K562 (cell line): Measurements from ENCODE around the gene C1QTNF8. TPM values are rescaled to one million over a fixed set of nuclear protein-coding genes. Genes with fewer than 3 reads are reported as not detected.

Source experiments
- ARID3B ChIP-seq: fragments of 250-450 bp; sonication (Bioruptor Pico); IDR thresholded peaks from 2 replicates; pipeline ENCODE4 v1.4.0; 2020; ENCODE audit warnings: borderline replicate concordance
- ATF7 ChIP-seq: fragments of 450-650 bp; IDR thresholded peaks from 2 replicates; pipeline ENCODE4 v1.7.1; 2014; ENCODE audit warnings: mild to moderate bottlenecking, moderate library complexity
- CBFB ChIP-seq: sonication (generic); formaldehyde crosslinking; IDR thresholded peaks from 2 replicates; pipeline ENCODE4 v1.4.0; 2020; ENCODE audit warnings: mild to moderate bottlenecking, missing genetic modification reagents
- CBX3 ChIP-seq, 2 experiments: IDR thresholded peaks; 1 replicate in 1 of 2; 2 replicates in 1 of 2; pipeline ENCODE4 v1.6.1; 2012; ENCODE audit warnings: inconsistent platforms in 2 of 2, low read length in 2 of 2, borderline replicate concordance in 1 of 2, control low read depth in 1 of 2
- FOXK2 ChIP-seq, 2 experiments: fragments of 450-650 bp; IDR thresholded peaks in 1 of 2; conservative IDR thresholded peaks in 1 of 2; 2 replicates each; pipeline ENCODE4 v1.6.1; 2016; ENCODE audit warnings: low read depth in 2 of 2, mild to moderate bottlenecking in 1 of 2
- HOXB6 ChIP-seq: fragments of 250-450 bp; sonication (Bioruptor Pico); IDR thresholded peaks from 2 replicates; pipeline ENCODE4 v1.5.1; 2022; ENCODE audit warnings: mild to moderate bottlenecking, borderline replicate concordance
- MCM2 ChIP-seq: fragments of 450-650 bp; IDR thresholded peaks from 2 replicates; pipeline ENCODE4 v1.6.1; 2017; ENCODE audit warnings: low read depth, mild to moderate bottlenecking
- SAFB2 ChIP-seq: fragments of 200-400 bp; formaldehyde crosslinking; IDR thresholded peaks from 2 replicates; pipeline ENCODE4 v1.6.1; 2018; ENCODE audit warnings: borderline replicate concordance, low read length, low read depth, moderate library complexity; ENCODE audit not compliant: severe bottlenecking
- SMARCC2 ChIP-seq: fragments of 450-650 bp; IDR thresholded peaks from 2 replicates; pipeline ENCODE4 v1.6.1; 2017; ENCODE audit warnings: antibody characterized with exemption, moderate library complexity, mild to moderate bottlenecking, low read depth
- SP1 ChIP-seq: sonication (generic); formaldehyde crosslinking; IDR thresholded peaks from 2 replicates; pipeline ENCODE4 v1.8.1; 2022; ENCODE audit warnings: mild to moderate bottlenecking, missing genetic modification reagents
- ZNF124 ChIP-seq: sonication (generic); formaldehyde crosslinking; IDR thresholded peaks from 2 replicates; pipeline ENCODE4 v1.8.1; 2022; ENCODE audit warnings: missing genetic modification reagents
- ZNF583 ChIP-seq: fragments of 250-450 bp; sonication (Bioruptor Pico); IDR thresholded peaks from 2 replicates; pipeline ENCODE4 v1.4.0; 2020
- polyA plus RNA-seq, 8 experiments: library from polyadenylated mRNA; depleted of rRNA in 4 of 8; stranded (reverse) in 5 of 8; unstranded in 3 of 8; fragments of >200 nt; fragmentation: Nextera tagmentation in 2 of 8; fragmentation: Illumina TruSeq in 1 of 8; extraction: Ambion mirVana in 2 of 8; extraction: Trizol in 1 of 8; gene quantifications; 2 replicates each; pipeline versions ENCODE4 v1.2.1 to v1.2.3, GENCODE V29; 2011 to 2014; ENCODE audit warnings: inconsistent platforms in 1 of 8, missing spikeins in 1 of 8
- total RNA-seq, 7 experiments: library from RNA; depleted of rRNA in 6 of 7; stranded (reverse); fragments of >200 nt in 6 of 7; fragmentation: Illumina TruSeq in 2 of 7; extraction: Trizol in 2 of 7; gene quantifications; 2 replicates each; pipeline versions ENCODE4 v1.2.1 to v1.2.3, GENCODE V29; 2011 to 2021; ENCODE audit warnings: low replicate concordance in 1 of 7

The C1QTNF8 gene
- total and polyA plus RNA-seq, 9 of the 15 experiments (the other 6 are each of a cell fraction or from before 2014, with no cell fraction given) = not detected

- no peak for TF ChIP-seq FOXK2 (conservative IDR thresholded peaks at IDR 0.05 in 1 of 2, IDR thresholded peaks at IDR 0.05 in 1 of 2; ENCODE audit: low read depth in 2 of 2)
- no peak for TF ChIP-seq ATF7
- no peak for TF ChIP-seq ZNF583 (CRISPR knock-in tag)
- TF ChIP-seq SMARCC2 = no peak
- TF ChIP-seq SAFB2 = no peak
- no peak for TF ChIP-seq SP1 (CRISPR knock-in tag)
- TF ChIP-seq MCM2 = no peak
- no peak for TF ChIP-seq ARID3B (CRISPR knock-in tag)
- TF ChIP-seq CBFB (CRISPR knock-in tag) = no peak
- no peak for TF ChIP-seq CBX3 (IDR thresholded peaks at IDR 0.05; ENCODE audit: borderline replicate concordance in 1 of 2, low read length in 2 of 2)
- no peak for TF ChIP-seq HOXB6 (CRISPR knock-in tag)
- no peak for TF ChIP-seq ZNF124 (CRISPR knock-in tag)
Observed at GRCh38 chr16:1122398-1122765, 26.3 kb upstream of the C1QTNF8 start (continued).
